ENCODE results near the gene SGMS2.
"Not testable (repeated sequence)": the region's sequence is repeated elsewhere in the genome, so short reads cannot be mapped to it uniquely, and the experiment has no call there.

The SGMS2 gene

GRCh38 chr4:107870916-107871786 is 46.4 kb downstream of the SGMS2 start:
- no peak for DNase-seq

DNA sequence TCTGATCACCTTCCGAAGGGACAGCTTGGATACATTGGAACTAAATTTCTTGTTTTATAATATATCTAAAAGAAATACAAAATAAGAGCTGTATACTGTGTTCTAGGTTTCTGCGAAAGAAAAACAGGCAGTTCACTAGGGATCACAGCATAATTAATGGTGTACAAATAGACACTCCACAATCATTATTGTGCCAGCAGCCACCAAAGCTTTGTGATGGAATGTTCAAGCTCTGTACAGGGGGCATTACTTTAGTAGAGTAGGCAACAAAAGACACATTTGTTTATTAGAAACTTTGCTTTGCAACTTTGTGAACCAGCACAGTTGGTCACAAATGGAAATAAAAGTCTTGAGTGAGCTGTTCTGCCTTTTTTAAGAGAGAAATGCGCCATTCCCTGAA is 49.3 kb downstream of the SGMS2 start:
- no peak for DNase-seq

- no peak for DNase-seq
These were observed 51.4 kb downstream of the SGMS2 start for GRCh38 chr4:107876099-107876498.

GRCh38 chr4:107877361-107877760 is 52.6 kb downstream of the SGMS2 start:
- DNase-seq: no peak

DNA sequence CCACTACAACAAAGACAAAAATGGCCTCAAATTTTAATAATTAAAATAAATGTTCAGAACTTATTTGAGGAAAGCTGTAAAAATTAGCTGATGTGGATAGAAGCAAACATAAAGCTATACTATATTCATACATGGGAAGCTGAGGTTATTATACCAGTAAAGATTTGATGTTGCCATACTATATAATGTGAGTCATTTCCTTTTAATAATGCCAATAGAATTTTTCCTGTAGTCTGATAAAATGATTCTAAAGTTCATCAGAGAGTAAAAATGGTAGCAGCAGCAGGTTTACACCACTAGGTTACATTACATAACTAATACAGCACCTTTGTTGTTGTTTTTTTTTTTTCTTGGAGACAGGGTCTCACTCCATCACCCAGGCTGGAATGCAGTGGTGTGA is 61.1 kb downstream of the SGMS2 start:
- no peak for DNase-seq

DNA sequence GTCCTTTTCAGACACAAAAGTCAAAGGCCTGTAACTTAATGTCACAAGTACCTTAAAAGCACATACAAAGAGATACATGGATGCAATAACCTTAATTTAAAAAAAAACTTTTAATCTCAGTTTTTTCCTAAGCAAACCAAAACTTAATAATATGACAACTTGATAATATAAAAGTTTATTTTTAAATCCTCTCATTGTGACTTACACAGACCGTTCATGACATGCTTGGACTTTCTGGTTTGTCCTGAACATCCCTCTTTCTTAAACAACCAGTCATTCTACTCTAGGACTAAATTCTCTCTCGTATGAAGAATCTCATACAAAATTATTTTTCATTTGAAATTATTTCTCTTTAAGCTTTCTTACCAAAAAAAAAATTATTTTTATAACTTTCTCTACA is 63.5 kb downstream of the SGMS2 start:
- no peak for DNase-seq

GRCh38 chr4:107890779-107891178 is 66.0 kb downstream of the SGMS2 start:
- DNase-seq: no peak

DNA sequence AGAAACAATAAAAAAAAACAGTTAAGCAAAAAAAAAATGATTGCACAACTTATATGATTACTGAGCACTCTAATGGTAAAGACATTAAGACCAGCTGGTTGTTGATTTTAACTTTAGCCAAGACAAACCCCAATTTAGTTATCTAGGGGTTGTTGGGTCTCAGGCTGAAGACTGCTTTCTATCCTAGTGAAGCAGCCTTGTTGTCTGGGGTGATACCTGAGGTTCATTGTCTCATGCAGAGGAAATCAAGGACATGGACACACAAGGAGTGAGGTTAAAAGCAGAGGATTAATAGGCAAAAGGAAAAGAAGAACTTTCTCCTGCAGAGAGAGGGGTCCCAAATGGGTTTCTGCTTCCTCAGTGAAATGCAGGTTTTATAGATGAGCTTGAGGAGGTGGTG is 66.6 kb downstream of the SGMS2 start:
- DNase-seq: no peak

DNA sequence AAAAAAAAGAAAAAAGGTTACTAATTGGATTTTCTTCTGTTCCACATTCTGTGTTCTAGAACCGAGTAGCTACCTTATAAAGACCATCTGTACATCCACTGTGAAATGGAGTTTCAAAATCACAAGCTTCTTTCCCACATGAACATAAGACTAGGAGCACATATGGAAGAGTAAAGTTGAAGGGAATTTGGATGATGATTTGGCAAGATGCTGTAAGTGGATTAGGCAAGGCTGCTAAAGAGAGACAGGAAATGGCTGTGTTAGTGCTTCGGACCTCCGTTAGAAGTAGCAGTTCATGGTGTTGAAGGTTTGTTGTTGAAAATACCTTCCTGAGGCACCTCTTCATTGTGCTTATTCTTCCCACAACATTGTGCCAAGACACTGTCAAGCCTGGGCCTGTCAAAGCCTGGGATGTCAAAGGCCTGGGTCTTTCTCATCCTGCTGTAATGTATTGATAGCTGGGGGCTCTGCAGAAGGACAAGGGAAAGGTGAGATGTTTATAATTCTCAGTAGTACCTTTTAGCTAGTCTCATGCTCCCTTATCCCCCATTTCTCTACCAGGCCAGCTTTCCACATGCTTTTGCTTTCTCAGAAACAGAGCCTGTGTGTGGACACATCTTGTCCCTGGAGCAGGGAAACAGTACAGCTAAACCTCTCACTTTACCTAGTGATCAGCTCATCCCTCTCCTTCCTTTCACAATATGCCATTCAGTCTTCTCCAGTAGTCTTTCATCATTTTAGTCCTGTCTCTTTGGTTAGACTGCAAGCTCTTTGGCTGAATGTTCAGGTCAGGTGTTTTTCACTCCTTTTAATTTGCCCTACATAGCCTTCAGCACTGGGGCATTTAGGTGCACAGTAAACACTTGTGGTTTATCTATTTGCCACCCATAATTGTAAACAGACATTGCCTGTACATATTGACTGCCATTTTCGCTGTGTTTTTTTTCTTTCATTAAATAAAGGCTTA is 68.7 kb downstream of the SGMS2 start:
- DNase-seq: no peak

GRCh38 chr4:107894138-107894603 is 69.4 kb downstream of the SGMS2 start:
- no peak for DNase-seq

DNA sequence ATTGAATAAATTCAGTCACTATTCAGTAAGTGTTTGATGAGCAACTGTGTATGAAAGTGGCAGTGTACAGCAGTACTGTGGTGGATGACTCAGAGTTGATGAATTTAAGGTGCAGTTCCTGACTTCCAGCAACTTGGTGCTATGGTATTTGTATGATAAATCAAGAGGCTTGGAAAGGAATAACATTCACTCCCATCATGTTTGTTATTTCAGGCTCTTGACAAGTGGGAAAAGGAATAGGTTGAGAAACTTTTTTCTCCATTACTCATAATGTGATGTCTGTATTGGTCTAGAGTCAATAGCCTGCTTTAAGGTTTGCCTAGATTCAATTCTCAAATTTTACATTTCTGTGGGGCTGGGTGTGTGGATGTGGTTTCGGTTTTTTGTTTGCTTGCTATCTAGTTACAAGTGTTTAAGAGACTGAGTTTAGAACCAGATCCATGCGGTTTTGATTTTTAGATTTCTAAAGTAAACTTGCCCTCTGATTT is 71.5 kb downstream of the SGMS2 start:
- no peak for DNase-seq

DNA sequence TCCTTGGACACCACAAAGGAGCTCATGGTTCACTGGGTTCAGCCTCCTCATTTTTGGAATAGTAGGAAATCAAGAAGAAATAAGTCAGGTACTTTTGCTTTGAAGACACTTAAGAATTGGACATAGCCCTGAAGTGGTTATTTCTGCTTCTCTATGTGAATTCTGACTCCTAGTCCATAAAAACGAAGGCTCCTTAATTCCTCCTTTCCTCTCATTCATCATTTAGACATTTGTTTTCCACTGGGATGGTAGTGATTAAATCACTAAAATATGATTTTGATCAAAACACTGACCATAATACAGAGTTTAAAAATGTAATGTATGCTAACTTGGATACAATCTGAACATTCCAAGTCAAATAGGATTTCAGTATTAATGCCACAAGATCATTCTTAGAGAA is 71.9 kb downstream of the SGMS2 start:
- DNase-seq: no peak

DNA sequence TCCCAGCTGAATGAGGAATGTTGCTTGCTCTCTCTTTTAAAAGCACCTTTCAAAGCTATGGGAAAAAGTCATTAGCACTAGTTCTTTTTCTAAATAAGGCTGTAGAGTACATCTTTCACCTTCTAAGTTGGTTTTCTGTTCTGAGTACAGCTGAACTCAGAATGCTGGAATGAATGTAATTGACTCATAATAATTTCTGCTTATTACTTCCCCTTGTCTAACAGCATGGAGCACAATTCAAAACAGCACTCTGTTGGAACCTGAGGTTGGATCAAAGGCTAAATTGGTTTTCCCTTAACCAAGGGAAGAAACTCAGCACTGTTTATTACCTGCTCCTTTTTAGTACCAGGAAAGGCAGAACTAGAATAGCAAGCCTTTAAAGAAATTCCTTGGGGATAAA is 73.1 kb downstream of the SGMS2 start:
- DNase-seq: no peak

DNA sequence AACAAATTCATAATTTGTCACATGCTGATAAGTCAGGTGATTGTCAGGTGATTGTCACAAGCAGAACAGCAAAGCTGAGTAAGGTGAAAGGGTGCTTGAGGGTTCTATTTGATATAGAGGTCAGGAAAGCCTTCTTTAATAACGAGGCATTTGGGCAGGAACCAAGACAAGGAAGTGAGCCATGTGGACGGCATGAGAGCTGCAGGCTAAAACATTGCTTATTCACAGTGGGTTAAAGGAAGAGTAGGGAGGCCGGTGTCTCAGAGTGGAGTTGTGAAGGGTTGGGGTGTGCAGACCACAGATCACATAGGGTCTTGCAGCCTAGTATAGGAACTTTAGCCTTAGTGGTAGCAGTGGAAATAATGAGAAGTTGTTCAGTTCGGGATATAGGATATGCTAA is 75.3 kb downstream of the SGMS2 start:
- DNase-seq: no peak

DNA sequence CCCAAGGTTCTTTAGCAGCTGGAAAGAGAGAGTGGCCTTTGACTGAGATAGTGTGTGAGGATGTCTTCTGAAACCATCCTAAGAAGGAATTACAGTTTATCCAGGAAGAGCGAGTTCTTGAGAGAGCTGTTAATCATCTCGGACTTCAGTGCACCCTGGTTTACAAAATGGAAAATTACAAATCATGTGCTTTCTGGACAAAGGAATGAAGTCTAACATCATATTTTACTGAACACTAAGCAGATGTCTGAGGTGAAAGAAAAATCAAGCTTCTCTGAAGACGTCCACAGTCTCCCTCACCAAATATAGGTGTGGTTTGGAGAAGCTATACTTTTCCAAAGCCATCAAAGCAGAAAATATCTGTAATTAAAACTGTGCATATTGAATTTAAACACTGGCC is 75.8 kb downstream of the SGMS2 start:
- no peak for DNase-seq

DNA sequence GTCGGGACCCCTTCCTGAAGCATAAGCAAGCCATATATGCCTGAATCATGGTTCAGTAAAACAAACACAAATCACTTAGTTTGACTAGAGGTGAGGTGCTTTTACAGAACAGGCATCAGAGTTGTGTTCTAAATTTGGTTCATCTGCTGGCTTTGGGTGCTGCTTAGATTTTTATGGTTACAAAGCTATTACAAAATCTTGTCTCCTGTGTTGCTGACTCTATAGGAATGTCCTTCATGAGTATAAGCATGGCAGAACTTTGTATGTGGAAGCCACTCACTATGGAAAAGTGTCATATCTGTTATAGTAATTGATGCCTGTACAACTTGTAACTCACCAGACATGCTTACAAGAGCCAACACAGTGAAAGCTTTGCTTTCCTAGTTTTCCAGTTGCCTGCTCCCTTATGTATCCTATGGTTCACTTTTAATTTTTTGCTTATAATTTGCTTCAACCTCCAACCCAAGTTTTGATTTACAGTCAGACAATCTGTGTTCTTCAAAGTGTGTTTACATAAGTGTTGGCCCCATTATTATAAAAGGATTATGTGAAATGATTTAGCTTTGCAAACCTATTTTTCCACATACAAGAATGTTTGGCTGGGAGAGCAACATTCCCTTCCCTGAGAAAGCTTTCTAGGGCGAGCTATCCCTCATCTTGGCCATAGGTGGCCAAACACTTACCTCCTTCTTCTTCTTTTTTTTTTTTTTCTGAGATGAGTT is 76.6 kb downstream of the SGMS2 start:
- no peak for DNase-seq

- DNase-seq: no peak
These were observed 78.0 kb downstream of the SGMS2 start for GRCh38 chr4:107902715-107903114.

DNA sequence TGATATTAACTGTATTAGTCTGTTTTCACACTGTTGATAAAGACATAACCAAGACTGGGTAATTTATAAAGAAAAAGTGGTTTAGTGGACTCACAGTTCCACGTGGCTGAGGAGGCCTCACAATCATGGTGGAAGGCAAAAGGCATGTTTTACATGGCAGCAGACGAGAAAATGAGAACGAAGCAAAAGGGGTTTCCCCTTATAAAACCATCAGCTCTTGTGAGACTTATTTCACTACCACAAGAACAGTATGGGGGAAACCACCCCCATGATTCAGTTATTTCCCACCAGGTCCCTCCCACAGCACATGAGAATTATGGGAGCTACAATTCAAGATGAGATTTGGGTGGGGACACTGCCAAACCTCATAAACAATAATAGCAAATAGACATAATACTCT is 80.3 kb downstream of the SGMS2 start:
- not testable (repeated sequence) for DNase-seq

- DNase-seq: no peak
These were observed 81.8 kb downstream of the SGMS2 start for GRCh38 chr4:107906458-107907100.

DNA sequence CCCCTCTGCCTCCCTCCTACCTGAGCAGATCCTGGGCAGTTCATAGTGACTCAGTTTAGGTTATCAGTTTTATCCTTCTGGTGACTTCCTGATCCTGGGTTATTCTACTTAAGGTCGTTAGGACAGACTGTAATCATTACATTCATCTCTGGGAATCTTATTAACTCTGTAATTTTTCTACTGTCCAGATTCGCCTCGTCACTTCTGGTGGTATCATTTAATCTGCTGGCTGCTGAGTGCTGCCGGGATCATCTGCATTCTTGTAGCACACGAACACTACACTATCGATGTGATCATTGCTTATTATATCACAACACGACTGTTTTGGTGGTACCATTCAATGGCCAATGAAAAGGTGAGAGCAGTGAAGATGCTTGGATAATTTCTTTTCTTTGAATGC is 83.6 kb downstream of the SGMS2 start:
- DNase-seq: no peak

- DNase-seq: peak; percentile 44
These were observed 88.7 kb downstream of the SGMS2 start for GRCh38 chr4:107913283-107913899.

GRCh38 chr4:107915220-107915619 is 90.5 kb downstream of the SGMS2 start:
- no peak for DNase-seq
